ENCODE data around the gene CHRDL2.

GRCh38 chr11:74749127-74749964, 18.1 kb upstream of the CHRDL2 start:
- no peak for TF ChIP-seq CTCF (IDR thresholded peaks at IDR 0.05)
- no peak for TF ChIP-seq POLR2A (IDR thresholded peaks at IDR 0.05)
